ENCODE results near the gene PRDX6.

- TF ChIP-seq CTCF (IDR thresholded peaks at IDR 0.05) (no peak), POLR2AphosphoS5 (IDR thresholded peaks at IDR 0.05) (no peak), POLR2A (IDR thresholded peaks at IDR 0.05) (no peak)
These were observed 31.4 kb downstream of the PRDX6 start for GRCh38 chr1:173508541-173508940.

Data from upper lobe of left lung (tissue), 4 donors.